Ishikawa (cell line): ENCODE data around the gene REEP3.

Experiments used
- CEBPB ChIP-seq: IDR thresholded peaks from 2 replicates; pipeline ENCODE4 v1.6.1; 2012
- CREB1 ChIP-seq: IDR thresholded peaks from 2 replicates; pipeline ENCODE4 v1.6.1; 2012; ENCODE audit warnings: low read depth
- EGR1 ChIP-seq: IDR thresholded peaks from 2 replicates; pipeline ENCODE4 v1.6.1; 2012
- EP300 ChIP-seq: IDR thresholded peaks from 2 replicates; pipeline ENCODE4 v1.6.1; 2012; ENCODE audit warnings: borderline replicate concordance
- FOXM1 ChIP-seq: IDR thresholded peaks from 2 replicates; pipeline ENCODE4 v1.6.1; 2012; ENCODE audit warnings: low read depth, borderline replicate concordance
- NFIC ChIP-seq: IDR thresholded peaks from 2 replicates; pipeline ENCODE4 v1.6.1; 2012
- RAD21 ChIP-seq: IDR thresholded peaks from 2 replicates; pipeline ENCODE4 v1.6.1; 2012; ENCODE audit warnings: low read depth
- TAF1 ChIP-seq: IDR thresholded peaks from 2 replicates; pipeline ENCODE4 v1.6.1; 2012; ENCODE audit warnings: low read depth, mild to moderate bottlenecking
- TCF12 ChIP-seq: IDR thresholded peaks from 2 replicates; pipeline ENCODE4 v1.6.1; 2012; ENCODE audit warnings: low read depth
- TEAD4 ChIP-seq: IDR thresholded peaks from 2 replicates; pipeline ENCODE4 v1.6.1; 2012
- YY1 ChIP-seq: IDR thresholded peaks from 2 replicates; pipeline ENCODE4 v1.6.1; 2012; ENCODE audit warnings: low read depth
- ZBTB7A ChIP-seq: IDR thresholded peaks from 2 replicates; pipeline ENCODE4 v1.6.1; 2012; ENCODE audit warnings: low read depth
- TF ChIP-seq, protein P1 (sequence below): IDR thresholded peaks from 2 replicates; pipeline ENCODE4 v1.6.1; 2012; ENCODE audit warnings: low read depth, mild to moderate bottlenecking
- TF ChIP-seq, protein P2 (sequence below): IDR thresholded peaks from 2 replicates; pipeline ENCODE4 v1.6.1; 2012
- TF ChIP-seq, protein P3 (sequence below): IDR thresholded peaks from 2 replicates; pipeline ENCODE4 v1.6.1; 2012

The REEP3 gene

DNA sequence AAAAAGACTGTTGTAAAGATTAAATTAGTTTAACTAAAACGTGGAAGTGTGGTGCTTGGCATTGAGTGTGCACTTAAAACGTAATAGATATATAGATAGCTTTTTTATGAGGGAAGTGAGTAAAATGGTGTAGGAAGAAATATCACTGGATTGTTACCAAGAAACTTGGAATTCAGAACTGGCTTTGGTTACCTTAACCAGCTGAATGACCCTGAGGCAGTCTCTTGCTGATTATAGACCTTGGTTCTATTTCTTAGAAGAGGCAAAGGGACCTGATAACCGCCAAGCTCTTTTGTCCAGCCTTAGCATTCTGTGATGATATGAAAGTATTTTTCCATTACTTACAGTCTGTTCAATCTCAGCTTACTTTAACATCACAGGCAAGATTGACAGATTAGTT, 3.8 kb downstream of the REEP3 start:
- TF ChIP-seq RAD21 (no peak), CREB1 (no peak), TCF12 (no peak), EP300 (no peak), ZBTB7A (no peak)
- TF ChIP-seq, protein P1, sequence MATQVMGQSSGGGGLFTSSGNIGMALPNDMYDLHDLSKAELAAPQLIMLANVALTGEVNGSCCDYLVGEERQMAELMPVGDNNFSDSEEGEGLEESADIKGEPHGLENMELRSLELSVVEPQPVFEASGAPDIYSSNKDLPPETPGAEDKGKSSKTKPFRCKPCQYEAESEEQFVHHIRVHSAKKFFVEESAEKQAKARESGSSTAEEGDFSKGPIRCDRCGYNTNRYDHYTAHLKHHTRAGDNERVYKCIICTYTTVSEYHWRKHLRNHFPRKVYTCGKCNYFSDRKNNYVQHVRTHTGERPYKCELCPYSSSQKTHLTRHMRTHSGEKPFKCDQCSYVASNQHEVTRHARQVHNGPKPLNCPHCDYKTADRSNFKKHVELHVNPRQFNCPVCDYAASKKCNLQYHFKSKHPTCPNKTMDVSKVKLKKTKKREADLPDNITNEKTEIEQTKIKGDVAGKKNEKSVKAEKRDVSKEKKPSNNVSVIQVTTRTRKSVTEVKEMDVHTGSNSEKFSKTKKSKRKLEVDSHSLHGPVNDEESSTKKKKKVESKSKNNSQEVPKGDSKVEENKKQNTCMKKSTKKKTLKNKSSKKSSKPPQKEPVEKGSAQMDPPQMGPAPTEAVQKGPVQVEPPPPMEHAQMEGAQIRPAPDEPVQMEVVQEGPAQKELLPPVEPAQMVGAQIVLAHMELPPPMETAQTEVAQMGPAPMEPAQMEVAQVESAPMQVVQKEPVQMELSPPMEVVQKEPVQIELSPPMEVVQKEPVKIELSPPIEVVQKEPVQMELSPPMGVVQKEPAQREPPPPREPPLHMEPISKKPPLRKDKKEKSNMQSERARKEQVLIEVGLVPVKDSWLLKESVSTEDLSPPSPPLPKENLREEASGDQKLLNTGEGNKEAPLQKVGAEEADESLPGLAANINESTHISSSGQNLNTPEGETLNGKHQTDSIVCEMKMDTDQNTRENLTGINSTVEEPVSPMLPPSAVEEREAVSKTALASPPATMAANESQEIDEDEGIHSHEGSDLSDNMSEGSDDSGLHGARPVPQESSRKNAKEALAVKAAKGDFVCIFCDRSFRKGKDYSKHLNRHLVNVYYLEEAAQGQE = no peak

DNA sequence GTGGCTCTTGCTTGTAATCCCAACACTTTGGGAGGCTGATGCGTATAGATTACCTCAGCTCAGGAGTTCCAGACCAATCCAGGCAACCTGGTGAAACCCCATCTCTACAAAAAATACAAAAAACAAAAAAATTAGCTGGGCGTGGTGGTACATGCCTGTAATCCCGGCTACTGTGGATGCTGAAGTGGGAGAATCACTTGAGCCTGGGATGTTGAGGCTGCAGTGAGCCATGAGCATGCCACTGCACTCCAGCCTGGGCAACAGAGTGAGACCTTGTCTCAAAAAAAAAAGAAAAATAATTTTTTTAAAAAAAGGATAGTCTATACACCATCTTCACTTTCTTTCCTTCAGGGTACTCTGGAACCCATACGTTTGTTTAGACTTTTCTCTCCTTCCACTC, 6.2 kb downstream of the REEP3 start:
- TF ChIP-seq CEBPB (no peak), TAF1 (no peak), ZBTB7A (no peak), RAD21 (no peak), FOXM1 (no peak), CREB1 (no peak), NFIC (no peak), EGR1 (no peak), TCF12 (no peak), EP300 (no peak), TEAD4 (no peak), YY1 (no peak)
- TF ChIP-seq, protein P2, sequence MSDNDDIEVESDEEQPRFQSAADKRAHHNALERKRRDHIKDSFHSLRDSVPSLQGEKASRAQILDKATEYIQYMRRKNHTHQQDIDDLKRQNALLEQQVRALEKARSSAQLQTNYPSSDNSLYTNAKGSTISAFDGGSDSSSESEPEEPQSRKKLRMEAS = no peak
- TF ChIP-seq, protein P3, sequence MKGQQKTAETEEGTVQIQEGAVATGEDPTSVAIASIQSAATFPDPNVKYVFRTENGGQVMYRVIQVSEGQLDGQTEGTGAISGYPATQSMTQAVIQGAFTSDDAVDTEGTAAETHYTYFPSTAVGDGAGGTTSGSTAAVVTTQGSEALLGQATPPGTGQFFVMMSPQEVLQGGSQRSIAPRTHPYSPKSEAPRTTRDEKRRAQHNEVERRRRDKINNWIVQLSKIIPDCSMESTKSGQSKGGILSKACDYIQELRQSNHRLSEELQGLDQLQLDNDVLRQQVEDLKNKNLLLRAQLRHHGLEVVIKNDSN = no peak
- TF ChIP-seq, protein P1 = no peak

DNA sequence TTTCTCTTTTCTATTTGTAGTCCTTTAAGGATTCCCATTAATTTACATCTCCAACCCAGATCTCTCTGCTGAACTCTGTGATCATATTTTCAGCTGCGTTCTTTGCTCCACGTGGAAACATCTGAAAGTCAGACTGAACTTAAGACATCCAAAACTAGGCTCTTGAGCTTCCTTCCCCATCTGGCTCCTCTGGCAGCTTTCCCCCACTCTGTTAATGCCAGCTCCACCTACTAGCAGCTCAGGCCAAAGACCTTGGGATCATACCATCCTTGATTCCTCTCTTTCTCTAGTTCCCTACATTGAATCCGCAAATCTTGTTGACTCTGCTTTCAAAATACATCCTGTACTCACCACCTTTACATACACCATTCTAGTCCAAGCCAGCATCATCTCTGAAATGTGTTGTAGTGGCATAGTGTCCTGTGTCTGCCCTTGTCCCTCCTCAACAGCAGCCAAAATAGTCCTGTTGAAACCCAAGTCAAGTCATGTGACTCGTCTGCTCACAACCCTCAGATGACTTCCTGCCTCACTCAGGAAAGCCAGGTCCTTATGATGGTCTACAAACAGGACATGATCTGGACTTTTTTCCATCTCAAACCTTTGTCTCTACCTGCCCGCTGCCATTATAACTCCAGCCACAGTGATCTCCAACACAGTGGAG, 7.0 kb downstream of the REEP3 start:
- TF ChIP-seq ZBTB7A (no peak), YY1 (no peak), TEAD4 (no peak), TCF12 (no peak), RAD21 (no peak), CEBPB (no peak), TAF1 (no peak)
- TF ChIP-seq, protein P2 = no peak
- TF ChIP-seq, protein P3 = no peak

DNA sequence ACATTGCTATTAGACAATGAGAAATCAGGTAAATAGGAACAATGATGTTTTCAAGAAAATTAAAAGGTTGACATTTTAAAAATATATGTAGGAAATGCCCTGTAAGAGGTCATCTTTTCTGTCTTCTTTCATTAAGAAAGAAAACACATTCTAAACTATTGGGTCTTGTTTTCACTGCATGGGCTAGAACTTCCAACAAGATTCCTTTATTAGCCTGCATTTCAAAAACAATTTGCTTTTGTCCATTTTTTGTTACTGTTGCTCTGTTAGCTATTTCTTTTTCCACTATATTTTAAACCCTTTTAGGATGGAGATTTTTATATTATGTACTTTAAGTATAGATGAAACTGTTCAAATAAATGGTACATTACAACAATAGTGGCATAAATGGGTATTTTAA, 9.2 kb downstream of the REEP3 start:
- no peak for TF ChIP-seq RAD21
- no peak for TF ChIP-seq TEAD4
- no peak for TF ChIP-seq NFIC
- no peak for TF ChIP-seq TAF1
- TF ChIP-seq, protein P3 = no peak
- TF ChIP-seq ZBTB7A = no peak
- no peak for TF ChIP-seq EP300
- no peak for TF ChIP-seq CEBPB
- no peak for TF ChIP-seq EGR1
- TF ChIP-seq, protein P1 = no peak
- TF ChIP-seq, protein P2 = no peak
- no peak for TF ChIP-seq YY1
- TF ChIP-seq FOXM1 = no peak
- no peak for TF ChIP-seq CREB1
- TF ChIP-seq TCF12 = no peak
